GM19467 (cell line): Measurements from ENCODE around the gene SH3BGR.
"Not testable (repeated sequence)": the region's sequence is repeated elsewhere in the genome, so short reads cannot be mapped to it uniquely, and the experiment has no call there.

Experiments
- ATAC-seq: cut with Tn5 transposase; IDR thresholded peaks from one replicate; pipeline ENCODE4 v1.9.1; 2021; ENCODE audit warnings: mild to moderate bottlenecking, moderate library complexity; ENCODE audit not compliant: unreplicated experiment

The SH3BGR gene

GRCh38 chr21:39451332-39452206, at the start of gene SH3BGR:
Gene SH3BGR (plus strand): TSS chr21:39451970. CDS start chr21:39452097, 127 bp downstream.
- no peak for ATAC-seq

- ATAC-seq, result no peak
Measured at GRCh38 chr21:39406065-39406464, 45.7 kb upstream of the SH3BGR start.

GRCh38 chr21:39419204-39419603, 32.6 kb upstream of the SH3BGR start:
- ATAC-seq, result not testable (repeated sequence)

GRCh38 chr21:39422527-39423241, 29.1 kb upstream of the SH3BGR start:
- ATAC-seq, result no peak

GRCh38 chr21:39429445-39429844, 22.3 kb upstream of the SH3BGR start:
- ATAC-seq, result no peak

GRCh38 chr21:39430016-39430415, 21.8 kb upstream of the SH3BGR start:
- ATAC-seq, result no peak

- no peak for ATAC-seq
Measured at GRCh38 chr21:39430457-39430856, 21.3 kb upstream of the SH3BGR start.

- no peak for ATAC-seq
Measured at GRCh38 chr21:39430954-39431353, 20.8 kb upstream of the SH3BGR start.

- ATAC-seq, result no peak
Measured at GRCh38 chr21:39434950-39435349, 16.8 kb upstream of the SH3BGR start.

- no peak for ATAC-seq
Measured at GRCh38 chr21:39439232-39439631, 12.5 kb upstream of the SH3BGR start.

GRCh38 chr21:39441502-39442475, 10.0 kb upstream of the SH3BGR start:
- peak; percentile 39 for ATAC-seq

GRCh38 chr21:39444421-39445180, 7.2 kb upstream of the SH3BGR start:
- no peak for ATAC-seq

- peak; percentile 82 for ATAC-seq
Measured at GRCh38 chr21:39445321-39446269, 6.2 kb upstream of the SH3BGR start, which contains the start of gene LCA5L. Gene LCA5L (minus strand): TSS chr21:39445778. CDS start chr21:39428493, 17,285 bp downstream.

GRCh38 chr21:39447264-39447663, 4.5 kb upstream of the SH3BGR start:
- no peak for ATAC-seq

GRCh38 chr21:39452207-39452969, 618 bp downstream of the SH3BGR start:
- no peak for ATAC-seq

- no peak for ATAC-seq
Measured at GRCh38 chr21:39452970-39453342, 1.2 kb downstream of the SH3BGR start.

- ATAC-seq, result no peak
Measured at GRCh38 chr21:39453571-39454179, 1.9 kb downstream of the SH3BGR start.
